ENCODE results near the gene MMP8.

Gene MMP8

DNA sequence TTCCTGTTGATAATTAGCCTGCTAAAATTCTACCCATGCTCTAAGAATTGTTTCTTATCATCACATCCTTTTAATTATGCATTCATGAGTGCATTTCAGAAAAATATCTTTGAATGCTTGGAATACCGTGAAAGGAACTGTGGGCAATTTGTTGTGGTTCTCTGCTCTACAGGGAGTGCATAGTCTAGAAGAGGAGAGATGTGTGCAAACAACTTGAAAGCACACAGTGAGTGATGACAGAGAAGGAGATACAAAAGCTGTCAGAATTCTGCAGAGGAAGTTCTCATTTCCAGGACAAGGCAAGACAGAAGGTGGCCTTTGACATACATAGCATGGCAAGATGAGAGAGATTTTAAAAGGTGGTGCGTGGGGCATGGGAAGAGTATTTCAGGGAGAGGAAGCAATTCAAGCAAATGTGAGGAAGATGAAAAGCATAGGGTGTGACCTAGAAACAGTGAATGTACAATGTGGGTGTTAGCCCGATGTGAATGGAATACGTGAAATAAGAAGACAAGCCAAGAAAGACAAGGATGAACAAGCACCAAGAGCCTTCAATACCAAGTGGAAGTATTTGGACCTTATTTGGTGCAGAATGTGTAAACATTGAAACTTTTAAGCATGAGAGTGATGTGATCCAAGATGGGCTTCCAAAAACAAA, 5.0 kb downstream of the MMP8 start:
- DNase-seq: no peak

- no peak for DNase-seq
These were observed 7.5 kb downstream of the MMP8 start for GRCh38 chr11:102717280-102717679.

DNA sequence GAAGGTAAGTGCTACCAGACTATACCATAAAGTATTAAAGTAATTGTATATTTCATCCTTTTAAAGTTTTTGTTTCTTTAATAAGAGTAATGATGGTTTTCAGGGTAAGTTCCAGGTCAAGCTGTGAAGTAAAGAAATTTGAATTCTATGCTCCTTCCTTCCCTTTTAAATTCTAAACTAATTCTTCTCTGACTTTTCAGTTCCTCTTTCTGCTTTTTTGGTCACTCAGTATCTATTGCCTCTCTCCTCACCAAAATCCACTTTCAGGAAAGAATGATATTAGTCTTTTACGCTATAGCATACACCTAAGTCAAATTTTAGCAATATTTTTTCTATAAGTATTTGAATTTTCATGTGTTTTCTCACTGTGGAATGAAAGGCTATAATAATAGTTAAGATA, 8.2 kb downstream of the MMP8 start:
- no peak for DNase-seq

- DNase-seq: no peak
These were observed 12.6 kb downstream of the MMP8 start for GRCh38 chr11:102712137-102712536.

DNA sequence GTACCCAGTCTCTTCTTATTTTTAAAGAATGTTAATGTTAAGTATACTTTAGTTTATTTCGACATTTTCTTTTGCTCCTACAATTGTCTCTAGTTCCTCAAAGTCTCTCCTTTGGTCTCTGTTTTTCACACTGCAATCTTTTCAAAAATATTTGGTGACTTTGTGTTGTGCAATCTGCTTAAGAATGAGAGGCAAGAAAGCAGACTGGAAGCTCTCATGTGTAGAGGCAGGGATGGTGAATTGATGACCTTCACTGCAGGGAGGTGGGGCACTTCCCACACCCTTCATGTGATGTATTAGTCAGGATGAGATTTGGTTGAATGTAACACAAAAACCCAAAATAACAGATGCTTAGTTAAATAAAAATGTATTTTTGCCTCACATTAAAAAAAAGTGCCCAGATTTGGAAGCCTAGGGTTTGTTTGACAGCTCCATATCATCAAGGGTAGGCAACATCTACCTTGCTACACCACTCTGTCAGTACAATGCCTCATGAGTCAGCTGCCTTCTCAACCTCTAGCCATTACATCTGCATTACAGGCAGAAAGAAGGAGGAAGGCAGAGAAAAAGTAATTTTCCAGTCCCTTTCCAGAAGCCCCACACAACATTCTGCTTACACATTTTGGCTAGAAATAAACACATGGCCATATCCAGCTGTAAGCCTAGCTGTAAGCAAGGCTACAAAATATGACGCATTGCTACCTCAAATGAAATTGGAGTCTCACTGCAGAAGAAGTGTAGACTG, 15.4 kb downstream of the MMP8 start:
- DNase-seq: no peak

GRCh38 chr11:102708654-102709053, 16.1 kb downstream of the MMP8 start:
- no peak for DNase-seq

DNA sequence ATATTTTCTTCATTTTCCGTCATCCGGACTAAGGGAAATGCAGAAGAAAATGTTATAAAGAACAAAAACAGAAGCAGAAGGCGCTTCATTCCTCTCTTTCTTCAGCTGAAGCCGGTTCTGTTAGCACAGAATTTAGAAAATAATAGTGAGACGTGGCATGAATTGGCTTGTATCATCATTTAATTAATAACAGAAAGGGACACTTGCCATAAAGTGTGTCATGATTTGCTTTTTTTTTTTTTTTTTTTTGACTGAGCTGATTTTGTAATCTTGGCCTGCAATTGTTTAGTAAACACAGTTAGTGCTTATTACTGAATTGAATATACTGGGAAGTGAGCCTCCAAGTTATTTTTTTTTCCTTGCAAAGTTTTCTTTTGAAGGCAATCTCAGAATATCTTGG, 19.1 kb downstream of the MMP8 start, which contains the start of gene MMP27:
TSS of gene MMP27 (minus strand) at position 144 of the 400 bp plus-strand sequence. CDS start at position 89, 55 bp downstream.
- no peak for DNase-seq

DNA sequence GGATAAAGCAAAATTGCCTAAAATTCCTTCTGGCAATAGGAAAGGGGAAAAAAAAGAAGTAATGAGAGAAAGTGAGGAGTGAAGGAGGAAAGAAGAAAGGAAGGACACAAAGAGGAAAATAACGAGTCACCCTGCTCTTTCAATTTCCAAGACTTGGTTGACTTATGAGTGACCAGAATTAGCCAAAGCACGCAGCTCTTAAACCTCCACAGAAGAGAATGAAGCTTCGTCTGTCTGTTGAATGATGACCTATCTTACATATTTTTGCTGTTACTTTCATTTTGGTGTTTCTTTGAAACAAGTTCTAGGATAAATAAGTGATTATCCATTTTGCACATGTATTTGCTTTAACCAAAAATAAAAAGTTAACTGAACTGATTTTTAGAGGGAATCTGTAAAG, 19.9 kb downstream of the MMP8 start:
- DNase-seq: no peak

- DNase-seq: no peak
These were observed 20.8 kb downstream of the MMP8 start for GRCh38 chr11:102703826-102704493.

DNA sequence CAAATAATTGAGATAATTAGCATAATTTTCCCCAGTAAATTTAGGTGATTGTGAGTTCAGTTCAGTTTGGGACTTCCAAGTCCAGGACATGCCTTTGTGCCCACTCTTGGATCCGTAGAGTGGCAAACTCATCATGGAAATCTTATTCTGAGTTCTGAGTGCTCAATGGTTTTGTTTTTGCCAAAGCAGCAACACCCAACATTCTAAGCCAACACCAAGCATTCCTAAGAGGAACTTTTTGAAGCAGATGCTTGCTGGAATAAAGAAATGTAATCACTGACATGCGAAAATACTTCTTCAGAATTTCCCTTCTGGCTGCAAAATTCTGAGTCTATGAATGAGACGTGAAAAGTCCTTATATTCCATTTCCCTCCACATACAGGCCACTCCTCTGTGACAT, 29.6 kb downstream of the MMP8 start:
- DNase-seq: no peak

- DNase-seq: no peak
These were observed 39.0 kb downstream of the MMP8 start for GRCh38 chr11:102685754-102686153.

DNA sequence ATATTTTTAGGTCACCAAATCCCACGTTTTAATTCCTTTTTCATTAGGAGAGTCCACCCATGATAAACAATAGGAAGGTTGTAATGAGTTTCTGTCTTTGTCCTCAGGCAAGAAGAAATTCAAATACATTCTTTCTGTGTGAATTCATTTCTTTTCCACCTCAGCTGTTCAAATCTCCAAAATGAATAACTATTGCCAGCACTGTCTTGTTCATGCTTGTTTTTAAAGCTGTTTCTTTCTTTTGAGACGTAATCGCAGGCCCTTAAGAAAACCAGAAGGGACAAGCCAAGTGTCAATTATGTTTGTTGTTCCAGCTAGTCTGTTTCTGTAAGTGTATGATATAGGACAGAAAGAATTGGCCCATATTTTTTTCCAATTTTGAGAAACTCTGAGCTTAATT, 39.4 kb downstream of the MMP8 start:
- DNase-seq: no peak

- DNase-seq: no peak
These were observed 41.5 kb downstream of the MMP8 start for GRCh38 chr11:102683277-102683676.

GRCh38 chr11:102680945-102681344, 43.8 kb downstream of the MMP8 start:
- no peak for DNase-seq

DNA sequence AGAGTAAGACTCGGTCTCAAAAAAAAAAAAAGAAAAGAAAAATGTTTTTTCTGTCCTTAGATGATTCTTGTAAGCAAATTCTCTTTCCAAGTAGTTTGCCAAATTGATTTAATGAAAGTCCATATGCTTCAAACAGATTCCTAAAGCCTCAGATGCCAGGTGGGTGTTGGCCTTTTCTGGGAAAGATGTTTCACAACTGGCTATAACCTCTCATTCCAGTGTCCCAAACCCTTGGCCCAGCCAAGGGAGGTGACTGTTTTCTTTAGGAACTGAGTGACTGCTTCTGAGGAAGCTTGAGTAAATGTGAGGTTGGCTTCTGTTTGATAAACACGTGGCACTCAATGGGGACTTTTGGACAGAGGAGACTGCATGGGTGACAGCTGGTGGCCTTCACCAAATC, 46.7 kb downstream of the MMP8 start:
- DNase-seq: no peak

DNA sequence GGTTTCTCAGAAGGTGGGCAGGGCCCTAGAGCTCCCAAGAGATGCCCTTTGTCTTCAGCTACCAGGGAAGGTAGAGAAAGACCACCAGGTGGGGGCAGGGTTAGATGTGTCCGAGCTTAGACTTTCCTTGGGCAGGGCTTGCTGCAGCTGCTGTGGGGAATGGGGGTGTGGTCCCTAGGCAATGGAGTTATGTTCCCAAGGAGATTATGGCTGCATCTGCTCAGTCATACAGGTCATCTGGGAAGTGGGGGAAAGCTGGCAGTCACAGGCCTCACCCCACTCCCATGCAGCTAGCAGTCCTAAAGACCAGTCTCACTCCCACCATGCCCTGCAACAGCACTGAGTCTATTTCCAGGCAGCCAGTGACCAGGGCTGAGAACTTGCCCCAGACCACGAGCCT, 48.7 kb downstream of the MMP8 start:
- no peak for DNase-seq

- no peak for DNase-seq
These were observed 55.1 kb downstream of the MMP8 start for GRCh38 chr11:102669664-102670063.

DNA sequence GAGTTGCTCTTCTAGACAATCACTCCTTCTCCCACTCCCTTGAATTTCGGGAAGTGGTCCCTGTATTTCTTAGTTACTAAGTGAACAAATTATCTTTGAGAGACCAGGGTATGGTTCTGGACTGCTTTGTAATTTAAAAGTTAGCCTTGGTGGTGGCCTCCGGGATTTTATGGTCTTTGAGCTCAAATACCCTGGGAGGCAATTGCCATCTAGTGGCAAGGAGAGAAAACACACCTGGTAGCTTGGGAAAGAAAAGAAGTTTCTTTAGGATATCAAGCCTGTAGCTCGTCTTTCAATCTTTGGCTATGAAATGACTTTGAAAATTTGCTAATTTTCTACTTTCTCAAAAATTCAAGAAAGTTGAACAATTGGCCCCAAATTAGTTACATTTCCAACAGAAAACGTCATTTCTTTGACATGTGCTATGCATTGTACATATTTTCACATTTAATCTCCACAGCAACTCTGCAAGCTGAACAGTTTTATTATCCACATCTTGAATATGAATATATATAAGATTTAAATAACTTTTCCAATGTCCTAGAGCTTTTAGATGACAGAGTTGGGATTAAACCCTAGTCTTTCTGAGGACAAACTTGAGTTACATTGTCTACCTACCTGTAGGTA, 58.3 kb downstream of the MMP8 start:
- peak in 2 of 5 donors; percentile 6 to 15 for DNase-seq

DNA sequence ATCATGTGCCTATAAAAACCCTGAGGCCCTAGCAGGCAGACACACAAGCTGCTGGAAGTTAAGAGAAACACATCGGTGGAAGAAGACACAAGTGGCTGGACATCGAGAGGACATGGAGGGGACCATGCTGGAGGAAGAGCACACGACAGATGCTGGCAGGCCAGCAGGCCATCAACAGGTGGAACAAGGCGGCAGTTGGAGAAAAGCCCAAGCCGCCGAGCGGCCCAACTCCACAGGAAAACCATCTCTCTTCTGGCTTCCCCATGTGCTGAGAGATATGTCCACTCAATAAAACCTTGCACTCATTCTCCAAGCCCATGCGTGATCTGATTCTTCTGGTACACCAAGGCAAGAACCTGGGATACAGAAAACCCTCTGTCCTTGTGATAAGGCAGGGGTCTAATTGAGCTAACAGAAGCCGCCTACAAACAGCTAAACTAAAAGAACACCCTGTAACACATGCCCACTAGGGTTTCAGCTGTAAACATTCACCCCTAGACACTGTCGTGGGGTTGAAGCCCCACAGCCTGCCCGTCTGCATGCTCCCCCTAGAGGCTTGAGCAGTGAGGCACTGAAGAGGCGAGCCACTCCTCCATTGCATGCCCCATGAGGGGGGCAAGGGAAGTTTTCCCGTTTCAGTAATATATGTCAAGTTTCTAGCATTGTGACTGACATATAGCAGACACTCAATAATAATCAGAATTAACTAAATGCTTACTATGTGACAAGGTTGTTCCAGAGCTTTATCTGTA, 60.6 kb downstream of the MMP8 start:
- peak in 2 of 5 donors; percentile 3 to 4 for DNase-seq

DNA sequence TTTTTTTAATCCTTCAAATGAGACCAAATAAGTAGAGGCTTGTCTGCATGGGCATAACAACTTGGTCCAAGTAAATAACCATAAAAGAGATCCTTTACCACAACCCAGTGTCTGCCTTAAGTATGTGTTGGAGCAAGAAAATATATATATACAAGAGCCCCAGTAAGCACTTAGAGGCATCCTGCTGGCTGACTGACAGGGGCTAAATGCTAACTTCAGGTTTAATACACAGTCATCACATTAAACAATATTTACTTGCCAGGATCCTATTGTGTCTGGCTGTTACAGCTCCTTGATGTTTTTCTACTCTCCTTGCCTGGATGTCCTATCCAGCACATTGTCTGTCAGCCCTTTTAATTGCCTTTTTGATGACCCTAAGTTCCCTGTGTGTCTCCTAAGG, 62.1 kb downstream of the MMP8 start:
- DNase-seq: no peak

Measured in T-helper 1 cell (primary cell).